IMR-90 (cell line): ENCODE measurements around the gene MOB3B. TPM values are rescaled to one million over a fixed set of nuclear protein-coding genes. Genes with fewer than 3 reads are reported as not detected.

ENCODE experiments used
- ATAC-seq: fragments of 200-7000 bp; cut with Tn5 transposase; 2 replicates; pipeline ENCODE4 v1.9.1; 2020; ENCODE audit warnings: low read depth, mild to moderate bottlenecking, moderate library complexity
- BruUV-seq: library from RNA; stranded (reverse); fragments of 400-500 nt; replicated peaks from 2 replicates; lab custom pipeline; 2021; lab: Mats Ljungman, UMichigan
- CTCF ChIA-PET: fragments of 300-600 bp; formaldehyde crosslinking; extraction: SDS; loops from one replicate; lab custom pipeline; 2021; ENCODE audit warnings: antibody characterized with exemption; lab: Yijun Ruan, JAX
- POLR2A ChIA-PET: fragments of 300-600 bp; sonication (Branson Sonifier 250); formaldehyde crosslinking; loops from one replicate; lab custom pipeline; 2022; ENCODE audit warnings: antibody characterized with exemption; ENCODE audit not compliant: unreplicated experiment; lab: Charles Lee
- DNase-seq: peaks from one replicate; pipeline ENCODE4 v3.0.0; 2013
- H2AFZ ChIP-seq: replicated peaks from 2 replicates; pipeline ENCODE3; 2013; ENCODE audit warnings: low read length, mild to moderate bottlenecking; ENCODE audit not compliant: poor library complexity
- H2AK5ac ChIP-seq: 2 replicates; pipeline ENCODE4 v1.6.1; 2013; ENCODE audit warnings: low read depth, low read length, inconsistent platforms
- H2AK9ac ChIP-seq: replicated peaks from 2 replicates; pipeline ENCODE3; 2013; ENCODE audit warnings: mild to moderate bottlenecking, low read depth, low read length, moderate library complexity; ENCODE audit not compliant: poor library complexity
- H2BK120ac ChIP-seq: 2 replicates; pipeline ENCODE4 v1.6.1; 2013; ENCODE audit warnings: low read depth, low read length, inconsistent platforms
- H2BK15ac ChIP-seq: 3 replicates; pipeline ENCODE4 v1.6.1; 2013; ENCODE audit warnings: low read depth, low read length, inconsistent platforms
- H2BK20ac ChIP-seq: 2 replicates; pipeline ENCODE4 v1.6.1; 2013; ENCODE audit warnings: low read depth, mild to moderate bottlenecking, inconsistent platforms, low read length, moderate library complexity
- H2BK5ac ChIP-seq: 2 replicates; pipeline ENCODE4 v1.6.1; 2013; ENCODE audit warnings: mild to moderate bottlenecking, low read depth, low read length, inconsistent platforms; ENCODE audit not compliant: poor library complexity, severe bottlenecking
- H3K14ac ChIP-seq: replicated peaks from 2 replicates; pipeline ENCODE4 v1.6.1; 2013; ENCODE audit warnings: low read depth, low read length, inconsistent platforms
- H3K18ac ChIP-seq: 2 replicates; pipeline ENCODE4 v1.6.1; 2013; ENCODE audit warnings: low read depth, low read length, control low read depth
- H3K23ac ChIP-seq: 2 replicates; pipeline ENCODE4 v1.6.1; 2013; ENCODE audit warnings: low read depth, low read length, inconsistent platforms
- H3K27ac ChIP-seq: 2 replicates; pipeline ENCODE4 v1.5.1; 2013; ENCODE audit warnings: mild to moderate bottlenecking, control low read depth, low read length; ENCODE audit not compliant: insufficient read depth
- H3K27me3 ChIP-seq: 2 replicates; pipeline ENCODE4 v1.6.1; 2013; ENCODE audit warnings: low read length; ENCODE audit not compliant: control insufficient read depth, insufficient read depth
- H3K36me3 ChIP-seq: 2 replicates; pipeline ENCODE4 v1.6.1; 2013; ENCODE audit warnings: low read length, mixed read lengths; ENCODE audit not compliant: control insufficient read depth, insufficient read depth
- H3K4ac ChIP-seq: 2 replicates; pipeline ENCODE4 v1.6.1; 2013; ENCODE audit warnings: low read depth, low read length, inconsistent platforms
- H3K4me1 ChIP-seq: 2 replicates; pipeline ENCODE4 v1.6.1; 2013; ENCODE audit warnings: low read length, mixed read lengths; ENCODE audit not compliant: control insufficient read depth, insufficient read depth
- H3K4me2 ChIP-seq: 2 replicates; pipeline ENCODE4 v1.6.1; 2013; ENCODE audit warnings: low read depth, mild to moderate bottlenecking, control low read depth, low read length, moderate library complexity
- H3K4me3 ChIP-seq: 2 replicates; pipeline ENCODE4 v1.5.1; 2013; ENCODE audit warnings: low read depth, mild to moderate bottlenecking, control low read depth, low read length, moderate library complexity; ENCODE audit not compliant: insufficient read depth
- H3K56ac ChIP-seq: 2 replicates; pipeline ENCODE4 v1.6.1; 2013; ENCODE audit warnings: low read length, inconsistent platforms; ENCODE audit not compliant: insufficient read depth; ENCODE audit errors: extremely low read depth
- H3K79me1 ChIP-seq, 2 experiments: 2 replicates each; pipeline ENCODE4 v1.6.1; 2013; ENCODE audit warnings: low read length in 2 of 2, inconsistent platforms in 1 of 2, low read depth in 1 of 2
- H3K9ac ChIP-seq: 2 replicates; pipeline ENCODE4 v1.6.1; 2013; ENCODE audit warnings: low read depth, low read length, control low read depth
- H3K9me1 ChIP-seq: 2 replicates; pipeline ENCODE4 v1.6.1; 2013; ENCODE audit warnings: low read length, inconsistent platforms; ENCODE audit not compliant: insufficient read depth
- H3K9me3 ChIP-seq: 2 replicates; pipeline ENCODE4 v1.6.1; 2013; ENCODE audit warnings: low read length; ENCODE audit not compliant: control insufficient read depth, insufficient read depth
- H4K20me1 ChIP-seq: 2 replicates; pipeline ENCODE4 v1.6.1; 2013; ENCODE audit warnings: low read length, inconsistent platforms; ENCODE audit not compliant: insufficient read depth
- H4K5ac ChIP-seq: 2 replicates; pipeline ENCODE4 v1.6.1; 2013; ENCODE audit warnings: mild to moderate bottlenecking, low read depth, low read length, control low read depth
- H4K8ac ChIP-seq, 2 experiments: 2 replicates each; pipeline ENCODE4 v1.6.1; 2013; ENCODE audit warnings: low read depth in 2 of 2, low read length in 2 of 2, control low read depth in 1 of 2, inconsistent platforms in 1 of 2
- H4K91ac ChIP-seq: 2 replicates; pipeline ENCODE4 v1.6.1; 2013; ENCODE audit warnings: low read depth, low read length, inconsistent platforms; ENCODE audit not compliant: insufficient read depth
- BHLHE40 ChIP-seq: fragments of 150-350 bp; IDR thresholded peaks from 2 replicates; pipeline ENCODE4 v1.6.1; 2016; ENCODE audit warnings: mild to moderate bottlenecking, low read depth, low read length
- CEBPB ChIP-seq: IDR thresholded peaks from 2 replicates; pipeline ENCODE4 v1.6.1; 2012; ENCODE audit warnings: low read depth, low read length, improper control_type of control experiment
- CHD1 ChIP-seq: IDR thresholded peaks from 2 replicates; pipeline ENCODE4 v1.6.1; 2012; ENCODE audit warnings: low read depth, low read length, improper control_type of control experiment
- FOS ChIP-seq: fragments of 150-350 bp; IDR thresholded peaks from 2 replicates; pipeline ENCODE4 v1.6.1; 2016; ENCODE audit warnings: low read depth, low read length
- MAFK ChIP-seq: IDR thresholded peaks from 2 replicates; pipeline ENCODE4 v1.6.1; 2012; ENCODE audit warnings: low read depth, low read length, improper control_type of control experiment
- MAZ ChIP-seq: IDR thresholded peaks from 2 replicates; pipeline ENCODE4 v1.6.1; 2012; ENCODE audit warnings: low read depth, mild to moderate bottlenecking, low read length, improper control_type of control experiment, moderate library complexity, borderline replicate concordance
- MXI1 ChIP-seq: IDR thresholded peaks from 2 replicates; pipeline ENCODE4 v1.6.1; 2012; ENCODE audit warnings: low read depth, mild to moderate bottlenecking, low read length, moderate library complexity, borderline replicate concordance
- NFE2L2 ChIP-seq: fragments of 150-350 bp; IDR thresholded peaks from 2 replicates; pipeline ENCODE4 v1.6.1; 2016; ENCODE audit warnings: low read depth, mild to moderate bottlenecking, low read length
- POLR2A ChIP-seq: IDR thresholded peaks from 2 replicates; pipeline ENCODE4 v1.6.1; 2012; ENCODE audit warnings: mild to moderate bottlenecking, low read depth, low read length
- RAD21 ChIP-seq: IDR thresholded peaks from 2 replicates; pipeline ENCODE4 v1.6.1; 2012; ENCODE audit warnings: low read length, improper control_type of control experiment
- RCOR1 ChIP-seq: IDR thresholded peaks from 2 replicates; pipeline ENCODE4 v1.6.1; 2012; ENCODE audit warnings: mild to moderate bottlenecking, low read length, improper control_type of control experiment; ENCODE audit not compliant: insufficient replicate concordance
- RFX5 ChIP-seq: IDR thresholded peaks from 2 replicates; pipeline ENCODE4 v1.8.0; 2012; ENCODE audit warnings: low read depth, mild to moderate bottlenecking, low read length, moderate library complexity
- SMC3 ChIP-seq: fragments of 150-350 bp; IDR thresholded peaks from 2 replicates; pipeline ENCODE4 v1.6.1; 2016; ENCODE audit warnings: low read depth, mild to moderate bottlenecking, antibody characterized with exemption, low read length, moderate library complexity
- WGBS, 2 experiments: methylation state at CpG; one replicate each; pipeline versions ENCODE4 v1.1.5 to v1.1.7; 2013; ENCODE audit warnings: missing lambda C conversion rate in 2 of 2; ENCODE audit not compliant: insufficient read length in 1 of 2; ENCODE audit errors: extremely low coverage in 2 of 2; 5-methylcytosine and 5-hydroxymethylcytosine counted together
- dilution Hi-C: fragments of 300-500 bp; cut with HindIII; formaldehyde crosslinking; loops from one replicate; pipeline ENCODE4 v1.14.3; 2018; ENCODE audit warnings: low sequenced_read_pairs; ENCODE audit not compliant: unreplicated experiment
- in situ Hi-C: fragments of 300-500 bp; cut with MboI; formaldehyde crosslinking; loops from 3 replicates; pipeline ENCODE4 v1.14.3; 2019; ENCODE audit warnings: low sequenced_read_pairs, inconsistent platforms, mixed read lengths
- intact Hi-C: fragments of 100-400 bp; cut with micrococcal nuclease; formaldehyde crosslinking; loops from 2 replicates; pipeline ENCODE4 v1.10.0; 2022
- polyA plus RNA-seq, 3 experiments: library from polyadenylated mRNA; depleted of rRNA; stranded (reverse); fragments of >200 nt; gene quantifications; 2 replicates each; pipeline ENCODE4 v1.2.3, GENCODE V29; 2012; ENCODE audit warnings: low replicate concordance in 1 of 3
- total RNA-seq: library from RNA; depleted of rRNA; stranded (reverse); fragments of >200 nt; gene quantifications from 2 replicates; pipeline ENCODE4 v1.2.3, GENCODE V29; 2012
- TF ChIP-seq, protein P1 (sequence below): conservative IDR thresholded peaks from 2 replicates; pipeline ENCODE4 v1.5.1; 2012; ENCODE audit warnings: mild to moderate bottlenecking, low read depth, low read length, improper control_type of control experiment
- TF ChIP-seq, protein P2 (sequence below): fragments of 150-350 bp; IDR thresholded peaks from 2 replicates; pipeline ENCODE4 v1.6.1; 2016; ENCODE audit warnings: low read depth, mild to moderate bottlenecking, low read length, moderate library complexity, borderline replicate concordance

MOB3B gene
- total and polyA plus RNA-seq, 2 of the 4 experiments (the other 2 are of a cell fraction): under 0.01 to 0.02 TPM

DNA sequence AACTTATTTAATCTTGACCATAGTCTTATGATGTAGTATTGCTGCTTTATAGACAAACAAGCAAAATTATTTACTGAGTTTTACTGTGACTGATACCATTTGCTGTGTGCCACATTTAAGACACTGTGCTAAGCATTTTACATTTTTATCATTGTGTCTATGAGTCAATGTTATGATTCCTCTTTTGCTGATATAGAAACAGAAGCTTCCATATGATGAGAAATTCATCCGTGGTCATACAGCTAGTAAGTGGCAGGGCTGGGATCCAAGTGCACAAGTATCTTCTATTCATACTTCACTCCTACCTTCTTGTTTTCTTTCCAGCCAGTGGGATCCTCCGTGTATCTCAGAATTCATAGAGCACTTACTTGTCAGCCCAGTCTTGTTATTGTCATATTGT lies 22.6 kb downstream of the MOB3B start:
- Histone ChIP-seq H3K4me1 (no peaks in the 10 kb centered on the region), H2BK120ac (no peak overlapping the region), H3K4me3 (no peak overlapping the region), H4K5ac (no peak overlapping the region), H2AK9ac (no peak overlapping the region), H3K4me2 (no peak overlapping the region), H2BK5ac (no peak overlapping the region), H2BK15ac (no peak overlapping the region), H3K23ac (no peak overlapping the region), H3K79me1 (no peaks in the 10 kb centered on the region), H2AK5ac (no peak overlapping the region), H3K27ac (no peak overlapping the region), H3K9me3 (no peaks in the 10 kb centered on the region), H3K4ac (no peak overlapping the region), H3K56ac (no peak overlapping the region), H3K27me3 (peaks cover 5% of the 10 kb centered on the region; the same call in 1 of the 2 replicates), H4K20me1 (no peaks in the 10 kb centered on the region), H3K9me1 (peaks cover 2% of the 10 kb centered on the region; the same call in 1 of the 2 replicates), H4K8ac (no peak overlapping the region), H3K36me3 (no peaks in the 10 kb centered on the region), H2BK20ac (no peak overlapping the region), H4K91ac (no peak overlapping the region), H2AFZ (no peak overlapping the region), H3K14ac (no peak overlapping the region), H3K9ac (no peak overlapping the region), H3K18ac (no peak overlapping the region)
- TF ChIP-seq MAZ (no peak), MXI1 (no peak), CHD1 (no peak), RFX5 (no peak), RCOR1 (no peak), FOS (no peak), RAD21 (no peak), BHLHE40 (no peak), POLR2A (no peak), CEBPB (no peak), NFE2L2 (no peak), MAFK (no peak), SMC3 (no peak)
- TF ChIP-seq, protein P1, sequence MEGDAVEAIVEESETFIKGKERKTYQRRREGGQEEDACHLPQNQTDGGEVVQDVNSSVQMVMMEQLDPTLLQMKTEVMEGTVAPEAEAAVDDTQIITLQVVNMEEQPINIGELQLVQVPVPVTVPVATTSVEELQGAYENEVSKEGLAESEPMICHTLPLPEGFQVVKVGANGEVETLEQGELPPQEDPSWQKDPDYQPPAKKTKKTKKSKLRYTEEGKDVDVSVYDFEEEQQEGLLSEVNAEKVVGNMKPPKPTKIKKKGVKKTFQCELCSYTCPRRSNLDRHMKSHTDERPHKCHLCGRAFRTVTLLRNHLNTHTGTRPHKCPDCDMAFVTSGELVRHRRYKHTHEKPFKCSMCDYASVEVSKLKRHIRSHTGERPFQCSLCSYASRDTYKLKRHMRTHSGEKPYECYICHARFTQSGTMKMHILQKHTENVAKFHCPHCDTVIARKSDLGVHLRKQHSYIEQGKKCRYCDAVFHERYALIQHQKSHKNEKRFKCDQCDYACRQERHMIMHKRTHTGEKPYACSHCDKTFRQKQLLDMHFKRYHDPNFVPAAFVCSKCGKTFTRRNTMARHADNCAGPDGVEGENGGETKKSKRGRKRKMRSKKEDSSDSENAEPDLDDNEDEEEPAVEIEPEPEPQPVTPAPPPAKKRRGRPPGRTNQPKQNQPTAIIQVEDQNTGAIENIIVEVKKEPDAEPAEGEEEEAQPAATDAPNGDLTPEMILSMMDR: no peak
- TF ChIP-seq, protein P2, sequence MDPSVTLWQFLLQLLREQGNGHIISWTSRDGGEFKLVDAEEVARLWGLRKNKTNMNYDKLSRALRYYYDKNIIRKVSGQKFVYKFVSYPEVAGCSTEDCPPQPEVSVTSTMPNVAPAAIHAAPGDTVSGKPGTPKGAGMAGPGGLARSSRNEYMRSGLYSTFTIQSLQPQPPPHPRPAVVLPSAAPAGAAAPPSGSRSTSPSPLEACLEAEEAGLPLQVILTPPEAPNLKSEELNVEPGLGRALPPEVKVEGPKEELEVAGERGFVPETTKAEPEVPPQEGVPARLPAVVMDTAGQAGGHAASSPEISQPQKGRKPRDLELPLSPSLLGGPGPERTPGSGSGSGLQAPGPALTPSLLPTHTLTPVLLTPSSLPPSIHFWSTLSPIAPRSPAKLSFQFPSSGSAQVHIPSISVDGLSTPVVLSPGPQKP: no peak
- BruUV-seq: no TSS peak
- WGBS, 2 experiments: no CpG with 5 or more reads among the region's 2 CpGs
- ATAC-seq (no peak), DNase-seq (no peak)
- in situ Hi-C loops (no loop called here), intact Hi-C loops (no loop called here), dilution Hi-C loops (no loop called here)
- POLR2A ChIA-PET: no interaction called here
- CTCF ChIA-PET: interaction anchor here (0.5 kb wide), 1 partner anchor 470 kb away, joined by 4 read pairs; no protein-coding TSS in a partner anchor
